Spleen (tissue), 11 donors: Measurements from ENCODE around the gene SLC10A4. TPM values are rescaled to one million over a fixed set of nuclear protein-coding genes. Genes with fewer than 3 reads are reported as not detected.
A peak's percentile ranks its signal among the peaks of the same experiment; 100 is the strongest.

Experiments used
- DNase-seq: peaks from one replicate; pipeline ENCODE4 v3.0.0-alpha.2; 2020
- H3K27ac ChIP-seq, 8 donors: fragments of 200-600 bp; sonication (generic) in 7 of 8; 1 replicate in 4 of 8; 2 replicates in 4 of 8; pipeline versions ENCODE4 v1.5.0 to v1.8.0; 2016 to 2021; ENCODE audit warnings: inconsistent platforms in 4 of 8, mild to moderate bottlenecking in 4 of 8, moderate library complexity in 1 of 8
- H3K27me3 ChIP-seq, 7 donors: fragments of 200-600 bp; sonication (generic) in 6 of 7; replicated peaks in 1 of 7; 1 replicate in 4 of 7; 2 replicates in 3 of 7; pipeline versions ENCODE4 v1.5.0 to v1.8.0; 2016 to 2021; ENCODE audit warnings: inconsistent platforms in 3 of 7, mild to moderate bottlenecking in 1 of 7
- H3K36me3 ChIP-seq, 6 donors: fragments of 200-600 bp; sonication (generic) in 5 of 6; 1 replicate in 4 of 6; 2 replicates in 2 of 6; pipeline versions ENCODE4 v1.5.0 to v1.8.0; 2016 to 2021; ENCODE audit warnings: inconsistent platforms in 2 of 6
- H3K4me1 ChIP-seq, 6 donors: fragments of 200-600 bp; sonication (generic) in 5 of 6; 1 replicate in 3 of 6; 2 replicates in 3 of 6; pipeline versions ENCODE4 v1.5.0 to v1.8.0; 2016 to 2021; ENCODE audit warnings: inconsistent platforms in 3 of 6
- H3K4me3 ChIP-seq, 8 donors: fragments of 200-600 bp; sonication (generic) in 7 of 8; 1 replicate in 4 of 8; 2 replicates in 4 of 8; pipeline versions ENCODE4 v1.5.0 to v1.8.0; 2016 to 2021; ENCODE audit warnings: inconsistent platforms in 4 of 8, mild to moderate bottlenecking in 4 of 8, moderate library complexity in 2 of 8
- H3K9me3 ChIP-seq, 8 donors: fragments of 200-600 bp; sonication (generic) in 7 of 8; 1 replicate in 4 of 8; 2 replicates in 4 of 8; pipeline versions ENCODE4 v1.5.0 to v1.8.0; 2016 to 2021; ENCODE audit warnings: inconsistent platforms in 4 of 8
- POLR2A ChIP-seq, 3 donors: fragments of 450-650 bp; IDR thresholded peaks; one replicate each; pipeline ENCODE4 v1.5.1; 2017; ENCODE audit warnings: antibody characterized with exemption in 3 of 3, mild to moderate bottlenecking in 1 of 3
- POLR2AphosphoS5 ChIP-seq, 3 donors: sonication (generic); formaldehyde crosslinking; IDR thresholded peaks; one replicate each; pipeline ENCODE4 v1.5.1; 2017; ENCODE audit warnings: antibody characterized with exemption in 3 of 3
- WGBS, 5 donors: extraction: QIAGEN DNeasy Blood & Tissue Kit in 3 of 5; methylation state at CpG; one replicate each; pipeline versions ENCODE4 v1.1.5 to v1.1.7; 2013 to 2018; 5-methylcytosine and 5-hydroxymethylcytosine counted together
- intact Hi-C: fragments of 100-400 bp; cut with DNase I; formaldehyde crosslinking; loops from one replicate; pipeline ENCODE4 v1.15.0; 2023; ENCODE audit warnings: low total_unique reads
- polyA plus RNA-seq, 3 donors: library from polyadenylated mRNA; stranded (reverse); fragments of 200-250 nt; gene quantifications; one replicate each; pipeline ENCODE4 v1.2.1, GENCODE V29; 2013
- total RNA-seq, 7 donors: library from RNA; depleted of rRNA in 3 of 7; stranded (reverse); fragments of >200 nt in 3 of 7; fragmentation: NEBNext Ultra II Directional in 4 of 7; extraction: Animal tissue kit (Norgen Biotek cat#: 25700) in 4 of 7; gene quantifications; one replicate each; pipeline versions ENCODE4 v1.1.0 to v1.2.1, GENCODE V29; 2016 to 2021
- TF ChIP-seq, protein P1 (sequence below), 11 experiments: fragments of 200-600 bp in 7 of 11; fragments of 450-650 bp in 4 of 11; sonication (generic) in 4 of 11; IDR thresholded peaks in 8 of 11; conservative IDR thresholded peaks in 3 of 11; 1 replicate in 7 of 11; 2 replicates in 4 of 11; pipeline versions ENCODE4 v1.4.0 to v1.8.0; 2016 to 2021; ENCODE audit warnings: antibody characterized with exemption in 11 of 11, inconsistent platforms in 4 of 11, mild to moderate bottlenecking in 1 of 11
- donor health status: healthy with polysubstance abuse.
- donor health status: DM: no; HTN: no; CAD: no; lungs with moderate emphysema.
- donor health status: DM: no; HTN: no; CAD: no.
- donor health status: Bipolar disorder and iron deficiency.
- donor health status: healthy.
- donor health status: DM: no; HTN: no; CAD: no.
- donor health status: DM: yes; HTN: yes; CAD: no.

SLC10A4 gene
- total and polyA plus RNA-seq, 10 donors = 0.08 to 0.32 (median 0.20) TPM; not detected in 5

DNA sequence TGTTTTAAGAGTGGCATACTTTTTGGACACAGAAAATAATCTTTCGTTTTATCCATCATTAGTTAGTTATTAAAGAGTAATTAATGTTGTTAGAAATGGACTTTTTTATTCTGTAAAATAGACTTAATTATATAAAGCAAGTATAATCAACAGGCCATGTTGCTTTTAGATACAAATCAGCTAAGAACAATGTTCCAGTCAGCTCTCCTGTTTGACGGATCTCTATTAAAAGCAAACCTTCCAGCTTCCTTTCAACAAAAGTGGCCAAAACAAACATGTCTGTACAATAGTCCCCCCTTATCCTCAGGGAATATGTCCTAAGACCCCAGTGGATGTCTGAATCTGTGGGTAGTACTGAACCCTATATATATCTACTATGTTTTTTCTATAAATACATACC is 4.9 kb upstream of the SLC10A4 start:
- TF ChIP-seq, protein P1, sequence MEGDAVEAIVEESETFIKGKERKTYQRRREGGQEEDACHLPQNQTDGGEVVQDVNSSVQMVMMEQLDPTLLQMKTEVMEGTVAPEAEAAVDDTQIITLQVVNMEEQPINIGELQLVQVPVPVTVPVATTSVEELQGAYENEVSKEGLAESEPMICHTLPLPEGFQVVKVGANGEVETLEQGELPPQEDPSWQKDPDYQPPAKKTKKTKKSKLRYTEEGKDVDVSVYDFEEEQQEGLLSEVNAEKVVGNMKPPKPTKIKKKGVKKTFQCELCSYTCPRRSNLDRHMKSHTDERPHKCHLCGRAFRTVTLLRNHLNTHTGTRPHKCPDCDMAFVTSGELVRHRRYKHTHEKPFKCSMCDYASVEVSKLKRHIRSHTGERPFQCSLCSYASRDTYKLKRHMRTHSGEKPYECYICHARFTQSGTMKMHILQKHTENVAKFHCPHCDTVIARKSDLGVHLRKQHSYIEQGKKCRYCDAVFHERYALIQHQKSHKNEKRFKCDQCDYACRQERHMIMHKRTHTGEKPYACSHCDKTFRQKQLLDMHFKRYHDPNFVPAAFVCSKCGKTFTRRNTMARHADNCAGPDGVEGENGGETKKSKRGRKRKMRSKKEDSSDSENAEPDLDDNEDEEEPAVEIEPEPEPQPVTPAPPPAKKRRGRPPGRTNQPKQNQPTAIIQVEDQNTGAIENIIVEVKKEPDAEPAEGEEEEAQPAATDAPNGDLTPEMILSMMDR (IDR thresholded peaks at IDR 0.05 in 8 of 11, conservative IDR thresholded peaks at IDR 0.05 in 3 of 11) = no peak
- TF ChIP-seq POLR2A (IDR thresholded peaks at IDR 0.05) = no peak
- TF ChIP-seq POLR2AphosphoS5 (IDR thresholded peaks at IDR 0.05) = no peak
- peaks cover 0 to 39% (median 25%) of the 10 kb centered on the region in 7 donors for H3K27me3 ChIP-seq
- H3K4me1 ChIP-seq = peaks cover 0 to 6% (median 2%) of the 10 kb centered on the region in 6 donors
- no peak overlapping the region for H3K4me3 ChIP-seq
- no peak overlapping the region for H3K27ac ChIP-seq
- intact Hi-C loops = no loop called here
- H3K9me3 ChIP-seq = no peaks in the 10 kb centered on the region
- 77 to 86% (median 85%) methylated on average over 2 of the region's 2 CpGs for WGBS, 5 donors
- H3K36me3 ChIP-seq = no peaks in the 10 kb centered on the region
- DNase-seq = no peak

DNA sequence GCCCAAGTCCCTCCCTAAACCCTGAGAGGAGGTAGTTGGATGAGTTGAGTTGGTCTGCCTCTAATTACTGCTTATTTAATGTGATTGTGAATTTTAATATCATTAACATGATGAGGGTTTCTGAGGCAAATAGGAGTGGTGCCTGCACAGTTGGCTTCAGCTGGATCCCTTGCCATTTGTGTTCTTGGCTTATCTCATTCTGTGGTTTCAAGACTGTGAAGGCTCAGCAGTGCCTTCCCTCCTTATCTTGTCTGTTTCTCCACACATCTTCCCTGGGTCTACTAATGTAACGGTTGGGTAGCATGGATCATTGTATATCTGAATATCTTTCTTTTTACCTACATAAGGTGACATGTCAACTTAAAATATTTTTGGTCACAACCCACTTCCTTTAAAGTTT is 1.6 kb upstream of the SLC10A4 start:
- intact Hi-C loops = no loop called here
- Histone ChIP-seq H3K4me1 (peaks cover 8 to 20% (median 15%) of the 10 kb centered on the region in 6 donors), H3K9me3 (no peaks in the 10 kb centered on the region), H3K4me3 (no peak overlapping the region), H3K36me3 (no peaks in the 10 kb centered on the region), H3K27me3 (peaks cover 0 to 68% (median 54%) of the 10 kb centered on the region in 7 donors), H3K27ac (no peak overlapping the region)
- 69 to 85% (median 81%) methylated on average over 1 of the region's 1 CpG for WGBS, 5 donors
- TF ChIP-seq POLR2A (IDR thresholded peaks at IDR 0.05) (no peak), POLR2AphosphoS5 (IDR thresholded peaks at IDR 0.05) (no peak)
- TF ChIP-seq, protein P1 (IDR thresholded peaks at IDR 0.05 in 8 of 11, conservative IDR thresholded peaks at IDR 0.05 in 3 of 11) = no peak
- no peak for DNase-seq

DNA sequence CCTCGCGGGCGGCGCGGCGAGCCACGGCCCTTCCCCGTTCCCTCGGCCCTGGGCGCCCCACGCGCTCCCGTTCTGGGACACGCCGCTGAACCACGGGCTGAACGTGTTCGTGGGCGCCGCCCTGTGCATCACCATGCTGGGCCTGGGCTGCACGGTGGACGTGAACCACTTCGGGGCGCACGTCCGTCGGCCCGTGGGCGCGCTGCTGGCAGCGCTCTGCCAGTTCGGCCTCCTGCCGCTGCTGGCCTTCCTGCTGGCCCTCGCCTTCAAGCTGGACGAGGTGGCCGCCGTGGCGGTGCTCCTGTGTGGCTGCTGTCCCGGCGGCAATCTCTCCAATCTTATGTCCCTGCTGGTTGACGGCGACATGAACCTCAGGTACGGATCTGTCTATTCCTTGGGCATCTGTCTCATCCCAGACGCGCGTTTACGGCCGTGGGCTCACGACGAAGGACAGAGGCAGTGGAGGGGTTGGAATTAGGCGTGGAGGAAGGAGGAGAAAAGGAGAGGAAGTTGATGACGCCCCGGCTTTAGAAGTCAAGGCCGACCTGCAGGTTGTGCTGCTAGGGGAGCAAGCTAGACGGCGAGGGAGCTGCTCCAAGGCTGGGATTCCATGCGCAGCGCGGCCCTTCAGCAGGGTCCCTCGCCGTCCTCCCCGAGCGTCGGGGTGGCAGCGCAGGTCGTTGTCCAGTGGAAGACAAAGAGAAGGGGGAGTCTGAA is 792 bp downstream of the SLC10A4 start:
- H3K36me3 ChIP-seq = no peaks in the 10 kb centered on the region
- TF ChIP-seq, protein P1 (IDR thresholded peaks at IDR 0.05 in 8 of 11, conservative IDR thresholded peaks at IDR 0.05 in 3 of 11) = no peak
- TF ChIP-seq POLR2AphosphoS5 (IDR thresholded peaks at IDR 0.05) (peak in 1 of 3 donors; percentile 26), POLR2A (IDR thresholded peaks at IDR 0.05) (no peak)
- H3K27ac ChIP-seq = no peak overlapping the region
- peak; percentile 72 for DNase-seq
- peaks cover 8 to 20% (median 15%) of the 10 kb centered on the region in 6 donors for H3K4me1 ChIP-seq
- peak overlapping the region; percentile 17 to 67 (median 29) for H3K4me3 ChIP-seq
- peaks cover 0 to 92% (median 75%) of the 10 kb centered on the region in 7 donors for H3K27me3 ChIP-seq
- 8 to 13% (median 10%) methylated on average over 56 to 66 of the region's 66 CpGs for WGBS, 5 donors
- intact Hi-C loops = no loop called here
- H3K9me3 ChIP-seq = no peaks in the 10 kb centered on the region

GRCh38 chr4:48484494-48485168 is 1.5 kb downstream of the SLC10A4 start:
- 20 to 29% (median 27%) methylated on average over 22 of the region's 22 CpGs for WGBS, 5 donors
- Histone ChIP-seq H3K36me3 (no peaks in the 10 kb centered on the region), H3K4me3 (peak overlapping the region in 3 of 8 donors; percentile 20 to 67 (median 41)), H3K9me3 (no peaks in the 10 kb centered on the region), H3K4me1 (peaks cover 8 to 23% (median 16%) of the 10 kb centered on the region in 6 donors), H3K27me3 (peaks cover 2 to 96% (median 82%) of the 10 kb centered on the region in 7 donors), H3K27ac (no peak overlapping the region)
- TF ChIP-seq POLR2A (IDR thresholded peaks at IDR 0.05) (no peak), POLR2AphosphoS5 (IDR thresholded peaks at IDR 0.05) (no peak)
- TF ChIP-seq, protein P1 (IDR thresholded peaks at IDR 0.05 in 8 of 11, conservative IDR thresholded peaks at IDR 0.05 in 3 of 11) = no peak
- no peak for DNase-seq
- intact Hi-C loops = no loop called here
